GM12874 (cell line): Measurements from ENCODE around the gene DHRS3.

Experiments used
- CTCF ChIP-seq: IDR thresholded peaks from 2 replicates; pipeline ENCODE4 v1.5.1; 2011; ENCODE audit warnings: low read depth, mild to moderate bottlenecking, control low read depth, low read length, moderate library complexity; ENCODE audit not compliant: insufficient read depth

The DHRS3 gene

GRCh38 chr1:12644237-12644636 lies 26.2 kb upstream of the DHRS3 start:
- TF ChIP-seq CTCF = no peak

- TF ChIP-seq CTCF = no peak
Measured at GRCh38 chr1:12643785-12644184, 25.8 kb upstream of the DHRS3 start, which contains the start of gene AADACL4. Gene AADACL4, plus strand, starts transcription at chr1:12644085. Its CDS starts 462 bp downstream, at chr1:12644547.

GRCh38 chr1:12643079-12643478 lies 25.1 kb upstream of the DHRS3 start:
- TF ChIP-seq CTCF = no peak

- no peak for TF ChIP-seq CTCF
Measured at GRCh38 chr1:12640958-12641272, 22.9 kb upstream of the DHRS3 start.

- TF ChIP-seq CTCF = no peak
Measured at GRCh38 chr1:12640237-12640957, 22.4 kb upstream of the DHRS3 start.

GRCh38 chr1:12637693-12638092 lies 19.7 kb upstream of the DHRS3 start:
- TF ChIP-seq CTCF = no peak

- TF ChIP-seq CTCF = no peak
Measured at GRCh38 chr1:12636098-12636950, 18.3 kb upstream of the DHRS3 start.
